Chondrocyte (in vitro differentiated cells): ENCODE measurements around the gene BANK1. TPM values are rescaled to one million over a fixed set of nuclear protein-coding genes. Genes with fewer than 3 reads are reported as not detected.
"Not testable (repeated sequence)": the region's sequence is repeated elsewhere in the genome, so short reads cannot be mapped to it uniquely, and the experiment has no call there.

ENCODE experiments used
- DNase-seq: peaks from one replicate; pipeline ENCODE4 v3.0.0; 2021; ENCODE audit warnings: mixed read lengths, low spot score
- H3K27ac Mint-ChIP-seq: one replicate; pipeline ENCODE4 v1.8.0; 2021; ENCODE audit warnings: mild to moderate bottlenecking, moderate library complexity, mixed read lengths; ENCODE audit not compliant: unreplicated experiment
- H3K27me3 Mint-ChIP-seq: 2 replicates; pipeline ENCODE4 v1.8.0; 2021; ENCODE audit warnings: low read depth, mixed read lengths
- H3K36me3 Mint-ChIP-seq: 2 replicates; pipeline ENCODE4 v1.8.0; 2021; ENCODE audit warnings: low read depth, mixed read lengths
- H3K4me1 Mint-ChIP-seq: 2 replicates; pipeline ENCODE4 v1.8.0; 2021; ENCODE audit warnings: low read depth, mild to moderate bottlenecking, mixed read lengths
- H3K4me3 Mint-ChIP-seq: one replicate; pipeline ENCODE4 v1.8.0; 2021; ENCODE audit warnings: mild to moderate bottlenecking, moderate library complexity, mixed read lengths; ENCODE audit not compliant: unreplicated experiment
- H3K9me3 Mint-ChIP-seq: 2 replicates; pipeline ENCODE4 v1.8.0; 2021; ENCODE audit warnings: low read depth, mixed read lengths
- total RNA-seq: library from RNA; stranded (reverse); gene quantifications from 3 replicates; pipeline ENCODE4 v1.2.1, GENCODE V29; 2021
- TF ChIP-seq, protein P1 (sequence below): fragments of 200-600 bp; sonication (generic); IDR thresholded peaks from 2 replicates; pipeline ENCODE4 v1.5.0; 2021; ENCODE audit warnings: antibody characterized with exemption, mild to moderate bottlenecking, moderate library complexity

The BANK1 gene
- total RNA-seq, 1 donor from 2014 or later: 0.65 TPM

GRCh38 chr4:101885574-101885973, 95.0 kb downstream of the BANK1 start:
- Mint-ChIP-seq H3K36me3 (peaks cover 4% of the 10 kb centered on the region), H3K27ac (no peak overlapping the region), H3K4me3 (no peak overlapping the region), H3K4me1 (no peaks in the 10 kb centered on the region), H3K27me3 (peaks cover 3% of the 10 kb centered on the region), H3K9me3 (peaks cover 11% of the 10 kb centered on the region)
- no peak for DNase-seq
- TF ChIP-seq, protein P1, sequence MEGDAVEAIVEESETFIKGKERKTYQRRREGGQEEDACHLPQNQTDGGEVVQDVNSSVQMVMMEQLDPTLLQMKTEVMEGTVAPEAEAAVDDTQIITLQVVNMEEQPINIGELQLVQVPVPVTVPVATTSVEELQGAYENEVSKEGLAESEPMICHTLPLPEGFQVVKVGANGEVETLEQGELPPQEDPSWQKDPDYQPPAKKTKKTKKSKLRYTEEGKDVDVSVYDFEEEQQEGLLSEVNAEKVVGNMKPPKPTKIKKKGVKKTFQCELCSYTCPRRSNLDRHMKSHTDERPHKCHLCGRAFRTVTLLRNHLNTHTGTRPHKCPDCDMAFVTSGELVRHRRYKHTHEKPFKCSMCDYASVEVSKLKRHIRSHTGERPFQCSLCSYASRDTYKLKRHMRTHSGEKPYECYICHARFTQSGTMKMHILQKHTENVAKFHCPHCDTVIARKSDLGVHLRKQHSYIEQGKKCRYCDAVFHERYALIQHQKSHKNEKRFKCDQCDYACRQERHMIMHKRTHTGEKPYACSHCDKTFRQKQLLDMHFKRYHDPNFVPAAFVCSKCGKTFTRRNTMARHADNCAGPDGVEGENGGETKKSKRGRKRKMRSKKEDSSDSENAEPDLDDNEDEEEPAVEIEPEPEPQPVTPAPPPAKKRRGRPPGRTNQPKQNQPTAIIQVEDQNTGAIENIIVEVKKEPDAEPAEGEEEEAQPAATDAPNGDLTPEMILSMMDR: no peak

GRCh38 chr4:101886826-101887225, 96.3 kb downstream of the BANK1 start:
- DNase-seq: no peak
- TF ChIP-seq, protein P1: no peak
- no peaks in the 10 kb centered on the region for H3K27me3 Mint-ChIP-seq
- H3K9me3 Mint-ChIP-seq: peaks cover 20% of the 10 kb centered on the region
- H3K4me1 Mint-ChIP-seq: no peaks in the 10 kb centered on the region
- H3K4me3 Mint-ChIP-seq: no peak overlapping the region
- H3K27ac Mint-ChIP-seq: no peak overlapping the region
- peaks cover 8% of the 10 kb centered on the region for H3K36me3 Mint-ChIP-seq

- H3K9me3 Mint-ChIP-seq: peaks cover 21% of the 10 kb centered on the region
- no peak for DNase-seq
- TF ChIP-seq, protein P1: no peak
- H3K27me3 Mint-ChIP-seq: no peaks in the 10 kb centered on the region
- H3K4me1 Mint-ChIP-seq: no peaks in the 10 kb centered on the region
- H3K4me3 Mint-ChIP-seq: no peak overlapping the region
- peaks cover 8% of the 10 kb centered on the region for H3K36me3 Mint-ChIP-seq
- no peak overlapping the region for H3K27ac Mint-ChIP-seq
Observed at GRCh38 chr4:101888472-101888871, 97.9 kb downstream of the BANK1 start.

- not testable (repeated sequence) for H3K27ac Mint-ChIP-seq, H3K4me1 Mint-ChIP-seq
- H3K9me3 Mint-ChIP-seq: peaks cover 11% of the 10 kb centered on the region
Observed at GRCh38 chr4:101905527-101905926, 115.0 kb downstream of the BANK1 start.

GRCh38 chr4:101910786-101911373, 120.3 kb downstream of the BANK1 start:
- H3K27me3 Mint-ChIP-seq: no peaks in the 10 kb centered on the region
- no peaks in the 10 kb centered on the region for H3K4me1 Mint-ChIP-seq
- no peak for DNase-seq
- peaks cover 1% of the 10 kb centered on the region for H3K36me3 Mint-ChIP-seq
- TF ChIP-seq, protein P1: no peak
- no peak overlapping the region for H3K27ac Mint-ChIP-seq
- H3K9me3 Mint-ChIP-seq: peaks cover 17% of the 10 kb centered on the region
- H3K4me3 Mint-ChIP-seq: no peak overlapping the region

More at GRCh38 chr4:101905527-101905926, 115.0 kb downstream of the BANK1 start:
- not testable (repeated sequence) for H3K4me3 Mint-ChIP-seq, H3K27me3 Mint-ChIP-seq, DNase-seq, H3K36me3 Mint-ChIP-seq

GRCh38 chr4:101911616-101912015, 121.1 kb downstream of the BANK1 start:
- no peaks in the 10 kb centered on the region for H3K4me1 Mint-ChIP-seq
- no peak overlapping the region for H3K4me3 Mint-ChIP-seq
- peaks cover 14% of the 10 kb centered on the region for H3K9me3 Mint-ChIP-seq
- TF ChIP-seq, protein P1: no peak
- H3K36me3 Mint-ChIP-seq: peaks cover 1% of the 10 kb centered on the region
- no peak for DNase-seq
- no peak overlapping the region for H3K27ac Mint-ChIP-seq
- H3K27me3 Mint-ChIP-seq: no peaks in the 10 kb centered on the region
